HUDEP-2 (cell line): ENCODE data around the gene GALR1.
"Not testable (repeated sequence)": the region's sequence is repeated elsewhere in the genome, so short reads cannot be mapped to it uniquely, and the experiment has no call there.

Experiments
- DNase-seq, 76 experiments: peaks; one replicate each; lab custom pipeline; 2025; ENCODE audit not compliant: unreplicated experiment in 76 of 76; lab: John Stamatoyannopoulos, UW

Gene GALR1

GRCh38 chr18:77250501-77250925 lies 865 bp downstream of the GALR1 start:
- DNase-seq, result no peak

GRCh38 chr18:77250926-77251729 lies 1.5 kb downstream of the GALR1 start:
- no peak for DNase-seq

- no peak for DNase-seq
These were observed 2.0 kb downstream of the GALR1 start for GRCh38 chr18:77251730-77252050.

- DNase-seq, result no peak
These were observed 5.2 kb downstream of the GALR1 start for GRCh38 chr18:77254711-77255405.

GRCh38 chr18:77255426-77256105 lies 5.9 kb downstream of the GALR1 start:
- no peak for DNase-seq

- DNase-seq, result no peak
These were observed 13.2 kb downstream of the GALR1 start for GRCh38 chr18:77262643-77263465.

- no peak for DNase-seq
These were observed 13.8 kb downstream of the GALR1 start for GRCh38 chr18:77263466-77263763.

- DNase-seq, result no peak
These were observed 18.3 kb downstream of the GALR1 start for GRCh38 chr18:77267969-77268368.

- DNase-seq, result no peak
These were observed 18.8 kb downstream of the GALR1 start for GRCh38 chr18:77268456-77268855.

GRCh38 chr18:77271576-77272481 lies 22.2 kb downstream of the GALR1 start:
- no peak for DNase-seq

GRCh38 chr18:77290841-77291240 lies 41.2 kb downstream of the GALR1 start:
- DNase-seq, result not testable (repeated sequence)

GRCh38 chr18:77298172-77298571 lies 48.5 kb downstream of the GALR1 start:
- no peak for DNase-seq

- no peak for DNase-seq
These were observed 50.1 kb downstream of the GALR1 start for GRCh38 chr18:77299706-77300105.

- no peak for DNase-seq
These were observed 50.9 kb downstream of the GALR1 start for GRCh38 chr18:77300579-77300978.

GRCh38 chr18:77304268-77304667 lies 54.6 kb downstream of the GALR1 start:
- DNase-seq, result no peak

GRCh38 chr18:77305676-77306075 lies 56.0 kb downstream of the GALR1 start:
- DNase-seq, result no peak

- no peak for DNase-seq
These were observed 58.6 kb downstream of the GALR1 start for GRCh38 chr18:77308216-77308615.

- no peak for DNase-seq
These were observed 64.9 kb downstream of the GALR1 start for GRCh38 chr18:77314511-77314910.

- no peak for DNase-seq
These were observed 65.3 kb downstream of the GALR1 start for GRCh38 chr18:77314952-77315351.

GRCh38 chr18:77316008-77316407 lies 66.4 kb downstream of the GALR1 start:
- no peak for DNase-seq
